Natural killer cell (primary cell): ENCODE measurements around the gene EVI5. TPM values are rescaled to one million over a fixed set of nuclear protein-coding genes. Genes with fewer than 3 reads are reported as not detected.

Experiments used
- ATAC-seq, 3 donors: fragments of 150-1000 bp in 2 of 3; fragments of 200-7000 bp in 1 of 3; cut with Tn5 transposase; 1 replicate in 1 of 3; 2 replicates in 2 of 3; pipeline ENCODE4 v1.10.0; 2021; ENCODE audit warnings: mild to moderate bottlenecking in 2 of 3, moderate library complexity in 2 of 3
- DNase-seq, 2 donors: peaks; one replicate each; pipeline versions ENCODE4 v3.0.0 to v3.0.0-alpha.2; 2013 to 2021; ENCODE audit warnings: mixed read lengths in 1 of 2
- H3K27ac ChIP-seq: one replicate; pipeline ENCODE4 v1.5.1; 2013; ENCODE audit warnings: mild to moderate bottlenecking, low read length
- H3K27me3 ChIP-seq: one replicate; pipeline ENCODE4 v1.6.1; 2013; ENCODE audit warnings: low read length; ENCODE audit not compliant: control insufficient read depth, insufficient read depth
- H3K36me3 ChIP-seq: one replicate; pipeline ENCODE4 v1.6.1; 2013; ENCODE audit warnings: low read length; ENCODE audit not compliant: control insufficient read depth, insufficient read depth
- H3K4me1 ChIP-seq: one replicate; pipeline ENCODE4 v1.6.1; 2013; ENCODE audit warnings: low read length; ENCODE audit not compliant: control insufficient read depth, insufficient read depth
- H3K4me3 ChIP-seq: one replicate; pipeline ENCODE4 v1.5.1; 2013; ENCODE audit warnings: low read length
- H3K9me3 ChIP-seq: one replicate; pipeline ENCODE4 v1.6.1; 2013; ENCODE audit warnings: low read length; ENCODE audit not compliant: control insufficient read depth, insufficient read depth
- H3K27ac Mint-ChIP-seq, 2 donors: one replicate each; pipeline ENCODE4 v1.8.0; 2022; ENCODE audit warnings: mild to moderate bottlenecking in 2 of 2, mixed read lengths in 2 of 2, moderate library complexity in 1 of 2
- H3K27me3 Mint-ChIP-seq, 2 donors: one replicate each; pipeline ENCODE4 v1.8.0; 2022; ENCODE audit warnings: low read depth in 2 of 2, mixed read lengths in 2 of 2
- H3K36me3 Mint-ChIP-seq: one replicate; pipeline ENCODE4 v1.8.0; 2022; ENCODE audit warnings: mixed read lengths
- H3K4me1 Mint-ChIP-seq, 2 donors: one replicate each; pipeline ENCODE4 v1.8.0; 2022; ENCODE audit warnings: mixed read lengths in 2 of 2
- H3K4me3 Mint-ChIP-seq: one replicate; pipeline ENCODE4 v1.8.0; 2022; ENCODE audit warnings: mild to moderate bottlenecking, moderate library complexity, mixed read lengths
- H3K9me3 Mint-ChIP-seq, 2 donors: one replicate each; pipeline ENCODE4 v1.8.0; 2022; ENCODE audit warnings: mixed read lengths in 2 of 2
- WGBS: methylation state at CpG from one replicate; pipeline ENCODE4 v1.1.7; 2013; ENCODE audit warnings: missing lambda C conversion rate; ENCODE audit not compliant: insufficient coverage; 5-methylcytosine and 5-hydroxymethylcytosine counted together
- intact Hi-C: fragments of 100-400 bp; cut with micrococcal nuclease; formaldehyde crosslinking; loops from one replicate; pipeline ENCODE4 v1.14.2; 2022
- total RNA-seq, 4 donors: library from RNA; stranded (reverse); fragments of 120-200 nt in 1 of 4; gene quantifications; one replicate each; pipeline versions ENCODE4 v1.2.3 to v1.2.4, GENCODE V29; 2013 to 2022
- TF ChIP-seq, protein P1 (sequence below): fragments of 200-600 bp; IDR thresholded peaks from one replicate; pipeline ENCODE4 v1.8.0; 2022; ENCODE audit warnings: antibody characterized with exemption

The EVI5 gene
- total RNA-seq, 3 donors from 2014 or later (not counting 1 experiment from before 2014, with no cell fraction given), result 3.9 to 6.0 (median 5.5) TPM

DNA sequence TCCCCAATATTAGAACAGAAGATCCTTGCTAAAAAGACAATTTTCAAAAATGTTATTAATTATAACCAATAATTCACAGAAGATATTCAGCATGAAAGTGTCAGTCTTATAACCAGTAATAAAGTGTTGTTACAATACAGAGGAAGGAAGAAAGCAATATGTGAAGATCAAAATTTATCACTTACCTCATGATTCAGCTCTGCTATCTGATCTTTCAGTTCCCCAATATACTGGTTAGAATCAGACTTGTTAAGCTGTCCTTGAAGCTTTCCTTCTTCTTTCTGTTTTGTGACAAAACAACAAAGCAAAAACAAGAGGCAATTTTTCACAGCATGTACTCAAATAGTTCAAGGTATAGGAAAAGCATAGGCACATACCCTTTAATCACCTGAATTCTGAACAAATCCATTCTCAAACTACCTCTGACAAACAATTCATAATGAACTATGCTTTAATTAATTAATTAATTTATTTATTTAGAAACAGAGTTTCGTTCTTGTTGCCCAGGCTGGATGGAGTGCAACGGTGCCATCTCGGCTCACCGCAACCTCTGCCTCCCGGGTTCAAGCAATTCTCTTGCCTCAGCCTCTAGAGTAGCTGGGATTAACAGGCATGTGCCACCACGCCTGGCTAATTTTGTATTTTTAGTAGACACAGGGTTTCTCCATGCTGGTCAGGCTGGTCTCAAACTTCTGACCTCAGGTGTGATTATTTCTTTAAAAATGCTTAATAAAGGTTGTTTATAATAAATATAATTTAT, 221.3 kb downstream of the EVI5 start:
- TF ChIP-seq, protein P1, sequence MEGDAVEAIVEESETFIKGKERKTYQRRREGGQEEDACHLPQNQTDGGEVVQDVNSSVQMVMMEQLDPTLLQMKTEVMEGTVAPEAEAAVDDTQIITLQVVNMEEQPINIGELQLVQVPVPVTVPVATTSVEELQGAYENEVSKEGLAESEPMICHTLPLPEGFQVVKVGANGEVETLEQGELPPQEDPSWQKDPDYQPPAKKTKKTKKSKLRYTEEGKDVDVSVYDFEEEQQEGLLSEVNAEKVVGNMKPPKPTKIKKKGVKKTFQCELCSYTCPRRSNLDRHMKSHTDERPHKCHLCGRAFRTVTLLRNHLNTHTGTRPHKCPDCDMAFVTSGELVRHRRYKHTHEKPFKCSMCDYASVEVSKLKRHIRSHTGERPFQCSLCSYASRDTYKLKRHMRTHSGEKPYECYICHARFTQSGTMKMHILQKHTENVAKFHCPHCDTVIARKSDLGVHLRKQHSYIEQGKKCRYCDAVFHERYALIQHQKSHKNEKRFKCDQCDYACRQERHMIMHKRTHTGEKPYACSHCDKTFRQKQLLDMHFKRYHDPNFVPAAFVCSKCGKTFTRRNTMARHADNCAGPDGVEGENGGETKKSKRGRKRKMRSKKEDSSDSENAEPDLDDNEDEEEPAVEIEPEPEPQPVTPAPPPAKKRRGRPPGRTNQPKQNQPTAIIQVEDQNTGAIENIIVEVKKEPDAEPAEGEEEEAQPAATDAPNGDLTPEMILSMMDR, result no peak
- no peaks in the 10 kb centered on the region for H3K36me3 ChIP-seq
- no peaks in the 10 kb centered on the region for H3K27me3 ChIP-seq
- Mint-ChIP-seq H3K4me1 (peaks cover 0 to 6% of the 10 kb centered on the region in 2 donors), H3K9me3 (no peaks in the 10 kb centered on the region), H3K27ac (peak overlapping the region; percentile 16 to 44), H3K4me3 (no peak overlapping the region), H3K36me3 (no peaks in the 10 kb centered on the region), H3K27me3 (no peaks in the 10 kb centered on the region)
- H3K4me1 ChIP-seq, result no peaks in the 10 kb centered on the region
- 94% methylated on average over 6 of the region's 6 CpGs for WGBS
- H3K27ac ChIP-seq, result no peak overlapping the region
- no peak overlapping the region for H3K4me3 ChIP-seq
- DNase-seq (no peak), ATAC-seq (peak; percentile 59 to 76 (median 64))
- no peaks in the 10 kb centered on the region for H3K9me3 ChIP-seq
- intact Hi-C loops, result no loop called here

GRCh38 chr1:92556350-92556749, 228.6 kb downstream of the EVI5 start:
- no peaks in the 10 kb centered on the region for H3K9me3 Mint-ChIP-seq
- H3K4me3 Mint-ChIP-seq, result no peak overlapping the region
- Histone ChIP-seq H3K4me3 (no peak overlapping the region), H3K27ac (no peak overlapping the region), H3K9me3 (no peaks in the 10 kb centered on the region), H3K27me3 (no peaks in the 10 kb centered on the region), H3K4me1 (no peaks in the 10 kb centered on the region), H3K36me3 (no peaks in the 10 kb centered on the region)
- H3K4me1 Mint-ChIP-seq, result no peaks in the 10 kb centered on the region
- H3K36me3 Mint-ChIP-seq, result no peaks in the 10 kb centered on the region
- no CpG with 5 or more reads among the region's 1 CpG for WGBS
- ATAC-seq (no peak), DNase-seq (no peak)
- intact Hi-C loops, result no loop called here
- H3K27me3 Mint-ChIP-seq, result no peaks in the 10 kb centered on the region
- TF ChIP-seq, protein P1, result no peak
- no peak overlapping the region for H3K27ac Mint-ChIP-seq

DNA sequence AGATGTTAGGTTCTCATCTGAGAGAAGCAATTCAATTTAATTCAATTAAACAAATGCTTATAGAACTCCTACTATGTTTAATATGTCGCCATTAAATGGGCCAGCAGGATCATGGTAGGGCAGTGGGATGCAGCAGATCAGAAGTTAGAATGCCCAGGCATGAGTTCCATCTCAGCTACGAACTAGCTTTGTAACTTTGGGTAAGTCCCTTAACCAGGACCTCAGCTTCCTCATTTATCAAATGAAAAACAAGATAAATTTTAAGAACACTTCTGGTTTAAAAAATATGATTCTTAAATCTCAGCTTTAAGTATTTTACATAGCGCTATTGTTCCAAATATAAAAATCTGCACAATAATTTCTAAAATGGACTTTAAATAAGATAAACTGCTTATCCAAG, 230.7 kb downstream of the EVI5 start:
- no peaks in the 10 kb centered on the region for H3K9me3 ChIP-seq
- 63% methylated on average over 2 of the region's 3 CpGs for WGBS
- no peak for ATAC-seq
- H3K4me1 ChIP-seq, result no peaks in the 10 kb centered on the region
- H3K27ac ChIP-seq, result no peak overlapping the region
- intact Hi-C loops, result no loop called here
- H3K27ac Mint-ChIP-seq, result no peak overlapping the region
- no peaks in the 10 kb centered on the region for H3K9me3 Mint-ChIP-seq
- no peaks in the 10 kb centered on the region for H3K36me3 ChIP-seq
- no peaks in the 10 kb centered on the region for H3K27me3 ChIP-seq
- H3K4me3 Mint-ChIP-seq, result no peak overlapping the region
- H3K27me3 Mint-ChIP-seq, result no peaks in the 10 kb centered on the region
- H3K36me3 Mint-ChIP-seq, result no peaks in the 10 kb centered on the region
- no peak for DNase-seq
- H3K4me1 Mint-ChIP-seq, result no peaks in the 10 kb centered on the region
- TF ChIP-seq, protein P1, result no peak
- no peak overlapping the region for H3K4me3 ChIP-seq

GRCh38 chr1:92551916-92552315, 233.0 kb downstream of the EVI5 start:
- Mint-ChIP-seq H3K27ac (no peak overlapping the region), H3K9me3 (no peaks in the 10 kb centered on the region), H3K36me3 (no peaks in the 10 kb centered on the region), H3K4me3 (no peak overlapping the region), H3K27me3 (no peaks in the 10 kb centered on the region), H3K4me1 (no peaks in the 10 kb centered on the region)
- no peak overlapping the region for H3K27ac ChIP-seq
- H3K9me3 ChIP-seq, result no peaks in the 10 kb centered on the region
- 20% methylated on average over 1 of the region's 1 CpG for WGBS
- TF ChIP-seq, protein P1, result no peak
- H3K36me3 ChIP-seq, result no peaks in the 10 kb centered on the region
- intact Hi-C loops, result no loop called here
- ATAC-seq, result no peak
- DNase-seq, result no peak
- no peaks in the 10 kb centered on the region for H3K4me1 ChIP-seq
- H3K27me3 ChIP-seq, result no peaks in the 10 kb centered on the region
- no peak overlapping the region for H3K4me3 ChIP-seq
